Fibroblast of lung (primary cell): Measurements from ENCODE around the gene SNRNP25.

Experiments
- EZH2 ChIP-seq: IDR thresholded peaks from 2 replicates; pipeline ENCODE4 v1.5.1; 2012; ENCODE audit warnings: low read length, control low read depth, mild to moderate bottlenecking; ENCODE audit errors: missing control alignments
- TF ChIP-seq, protein P1 (sequence below), 2 donors: IDR thresholded peaks in 1 of 2; conservative IDR thresholded peaks in 1 of 2; 1 replicate in 1 of 2; 2 replicates in 1 of 2; pipeline ENCODE4 v1.5.1; 2011 to 2012; ENCODE audit warnings: low read length in 2 of 2, control low read depth in 1 of 2, inconsistent platforms in 1 of 2, low read depth in 1 of 2, mild to moderate bottlenecking in 1 of 2

DNA sequence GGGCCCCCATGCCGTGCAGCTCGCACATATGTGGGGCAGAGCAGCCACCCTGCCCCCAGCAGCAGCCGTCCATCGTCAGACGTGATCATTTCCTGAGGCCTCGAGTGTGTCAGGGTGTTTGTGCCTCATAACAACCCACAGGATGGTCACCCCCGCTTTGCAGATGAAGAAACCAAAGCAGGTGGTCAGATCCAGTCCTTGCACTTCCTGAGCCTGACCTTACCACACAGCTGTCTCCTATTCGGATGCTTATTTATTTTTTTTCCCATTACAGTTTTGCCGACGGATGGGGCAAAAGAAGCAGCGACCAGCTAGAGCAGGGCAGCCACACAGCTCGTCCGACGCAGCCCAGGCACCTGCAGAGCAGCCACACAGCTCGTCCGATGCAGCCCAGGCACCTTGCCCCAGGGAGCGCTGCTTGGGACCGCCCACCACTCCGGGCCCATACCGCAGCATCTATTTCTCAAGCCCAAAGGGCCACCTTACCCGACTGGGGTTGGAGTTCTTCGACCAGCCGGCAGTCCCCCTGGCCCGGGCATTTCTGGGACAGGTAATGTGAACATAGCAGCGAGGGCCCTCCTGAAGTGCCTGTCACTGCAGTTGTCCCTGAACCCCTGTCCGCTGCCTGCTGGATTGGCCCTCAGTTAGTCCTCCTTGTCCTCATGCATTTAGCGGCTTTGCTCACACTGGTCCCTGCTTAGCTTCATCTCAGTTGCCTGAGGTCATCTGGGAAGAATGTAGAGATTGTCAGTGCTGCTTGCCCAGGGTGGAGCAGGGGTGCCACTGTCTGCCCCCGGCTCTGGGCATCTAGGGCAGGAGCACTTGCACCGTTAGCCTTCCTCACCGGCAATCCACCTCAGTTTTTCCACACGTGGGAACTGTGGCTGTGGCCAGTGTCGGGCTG, 25.8 kb downstream of the SNRNP25 start:
- TF ChIP-seq, protein P1, sequence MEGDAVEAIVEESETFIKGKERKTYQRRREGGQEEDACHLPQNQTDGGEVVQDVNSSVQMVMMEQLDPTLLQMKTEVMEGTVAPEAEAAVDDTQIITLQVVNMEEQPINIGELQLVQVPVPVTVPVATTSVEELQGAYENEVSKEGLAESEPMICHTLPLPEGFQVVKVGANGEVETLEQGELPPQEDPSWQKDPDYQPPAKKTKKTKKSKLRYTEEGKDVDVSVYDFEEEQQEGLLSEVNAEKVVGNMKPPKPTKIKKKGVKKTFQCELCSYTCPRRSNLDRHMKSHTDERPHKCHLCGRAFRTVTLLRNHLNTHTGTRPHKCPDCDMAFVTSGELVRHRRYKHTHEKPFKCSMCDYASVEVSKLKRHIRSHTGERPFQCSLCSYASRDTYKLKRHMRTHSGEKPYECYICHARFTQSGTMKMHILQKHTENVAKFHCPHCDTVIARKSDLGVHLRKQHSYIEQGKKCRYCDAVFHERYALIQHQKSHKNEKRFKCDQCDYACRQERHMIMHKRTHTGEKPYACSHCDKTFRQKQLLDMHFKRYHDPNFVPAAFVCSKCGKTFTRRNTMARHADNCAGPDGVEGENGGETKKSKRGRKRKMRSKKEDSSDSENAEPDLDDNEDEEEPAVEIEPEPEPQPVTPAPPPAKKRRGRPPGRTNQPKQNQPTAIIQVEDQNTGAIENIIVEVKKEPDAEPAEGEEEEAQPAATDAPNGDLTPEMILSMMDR (conservative IDR thresholded peaks at IDR 0.05 in 1 of 2, IDR thresholded peaks at IDR 0.05 in 1 of 2; ENCODE audit: low read depth in 1 of 2, low read length in 2 of 2), result no peak
- no peak for TF ChIP-seq EZH2
